ENCODE measurements around the gene INPP4A. TPM values are rescaled to one million over a fixed set of nuclear protein-coding genes. Genes with fewer than 3 reads are reported as not detected.

INPP4A gene
- total RNA-seq, 1 donor from 2014 or later = 19.9 TPM

- intact Hi-C loops (cut with DNase I) = loop anchor here (10.0 kb wide), 1 partner anchor 69 kb away; no protein-coding TSS in a partner anchor
- DNase-seq (ENCODE audit: low spot score) = no peak
These were observed 40.7 kb downstream of the INPP4A start for GRCh38 chr2:98485453-98485755.

DNA sequence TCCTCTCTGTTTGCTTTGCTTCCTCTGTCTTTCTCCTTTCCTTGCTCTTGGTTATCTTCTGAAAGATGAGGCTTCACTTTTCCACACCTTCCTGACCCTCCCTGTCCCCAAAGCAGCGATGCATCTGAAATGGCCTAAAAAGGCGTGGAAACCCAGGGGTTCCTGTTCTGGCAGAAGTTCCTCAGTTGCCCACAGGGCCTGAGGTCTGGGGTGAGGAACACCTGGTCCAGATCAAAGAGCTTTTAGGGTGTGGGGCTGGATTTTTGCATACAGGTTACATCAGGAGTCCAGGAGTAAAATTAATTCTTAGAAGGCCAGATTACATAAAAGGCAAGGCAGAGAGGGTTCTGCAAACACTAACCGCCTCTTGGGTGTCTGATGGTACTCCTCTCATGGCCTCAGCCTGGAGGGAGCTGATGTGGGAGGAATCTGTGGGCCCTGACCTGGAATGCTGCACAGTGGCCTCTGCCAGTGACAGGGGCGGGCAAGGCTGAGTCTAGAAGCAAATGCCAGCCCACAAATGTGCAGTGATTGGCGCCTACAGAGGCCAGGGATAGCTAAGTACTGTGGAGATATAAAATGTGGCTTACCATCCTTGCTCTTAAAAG, 41.8 kb downstream of the INPP4A start:
- DNase-seq (ENCODE audit: low spot score) = no peak
- intact Hi-C loops (cut with DNase I) = loop anchor here (10.0 kb wide), 1 partner anchor 68 kb away; no protein-coding TSS in a partner anchor

DNA sequence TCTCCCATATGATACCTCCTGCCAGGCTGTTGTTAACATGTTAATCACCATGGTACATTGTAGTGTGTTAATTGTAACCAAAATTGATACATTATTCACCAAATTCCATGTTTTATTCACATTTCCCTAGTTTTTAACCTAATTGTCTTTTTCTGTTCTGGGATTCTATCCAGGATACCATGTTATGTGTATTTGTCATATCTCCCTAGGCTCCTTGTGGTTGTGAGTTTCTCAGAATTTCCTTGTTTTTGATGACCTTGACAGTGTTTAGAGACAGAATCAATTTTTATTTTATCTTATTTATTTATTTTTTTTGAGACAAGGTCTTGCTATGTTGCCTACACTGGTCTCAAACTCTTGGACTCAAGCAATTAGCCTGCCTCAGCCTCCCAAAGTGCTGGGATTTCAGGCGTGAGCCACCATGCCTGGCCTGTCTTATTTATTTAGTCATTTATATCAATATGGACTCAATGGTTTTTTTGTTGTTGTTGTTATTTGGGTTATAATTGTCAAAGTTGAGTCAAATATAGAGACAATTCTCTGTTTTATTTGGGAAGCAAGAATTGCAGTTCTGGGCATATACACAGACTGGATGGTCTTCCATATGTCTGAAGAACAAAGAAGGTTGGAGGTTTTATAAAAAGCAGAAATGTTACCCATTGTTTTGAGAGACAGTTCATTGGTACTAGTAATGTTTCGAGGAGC, 42.6 kb downstream of the INPP4A start:
- intact Hi-C loops (cut with DNase I) = loop anchor here (10.0 kb wide), 1 partner anchor 68 kb away; no protein-coding TSS in a partner anchor
- no peak for DNase-seq (ENCODE audit: low spot score)

- DNase-seq (ENCODE audit: low spot score) = no peak
- intact Hi-C loops (cut with DNase I) = loop anchor here (10.0 kb wide), 1 partner anchor 67 kb away; no protein-coding TSS in a partner anchor
These were observed 43.1 kb downstream of the INPP4A start for GRCh38 chr2:98487806-98488189.

- intact Hi-C loops (cut with DNase I) = loop anchor here (10.0 kb wide), 1 partner anchor 67 kb away; no protein-coding TSS in a partner anchor
- DNase-seq (ENCODE audit: low spot score) = no peak
These were observed 43.6 kb downstream of the INPP4A start for GRCh38 chr2:98488252-98488651.

DNA sequence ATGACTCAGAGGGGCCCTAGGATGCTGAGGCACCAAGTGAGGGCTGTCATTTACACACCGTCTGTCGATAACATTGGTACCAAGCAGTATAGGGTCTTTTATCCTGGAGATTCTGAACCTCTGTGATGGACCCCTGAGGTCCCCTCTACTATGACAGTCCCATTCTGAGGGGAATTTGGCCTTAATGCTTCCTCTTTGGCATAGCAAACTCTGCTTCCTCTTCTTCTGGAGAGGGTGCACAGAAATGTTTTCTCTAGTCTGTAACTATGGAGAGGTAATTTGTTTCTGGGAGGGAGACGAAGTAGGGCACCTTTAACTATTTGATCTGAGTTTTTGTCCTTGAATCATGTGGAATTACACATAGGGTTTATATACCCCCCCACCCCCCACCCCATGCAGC, 44.8 kb downstream of the INPP4A start:
- intact Hi-C loops (cut with DNase I) = loop anchor here (10.0 kb wide), 1 partner anchor 65 kb away; no protein-coding TSS in a partner anchor
- DNase-seq (ENCODE audit: low spot score) = no peak

DNA sequence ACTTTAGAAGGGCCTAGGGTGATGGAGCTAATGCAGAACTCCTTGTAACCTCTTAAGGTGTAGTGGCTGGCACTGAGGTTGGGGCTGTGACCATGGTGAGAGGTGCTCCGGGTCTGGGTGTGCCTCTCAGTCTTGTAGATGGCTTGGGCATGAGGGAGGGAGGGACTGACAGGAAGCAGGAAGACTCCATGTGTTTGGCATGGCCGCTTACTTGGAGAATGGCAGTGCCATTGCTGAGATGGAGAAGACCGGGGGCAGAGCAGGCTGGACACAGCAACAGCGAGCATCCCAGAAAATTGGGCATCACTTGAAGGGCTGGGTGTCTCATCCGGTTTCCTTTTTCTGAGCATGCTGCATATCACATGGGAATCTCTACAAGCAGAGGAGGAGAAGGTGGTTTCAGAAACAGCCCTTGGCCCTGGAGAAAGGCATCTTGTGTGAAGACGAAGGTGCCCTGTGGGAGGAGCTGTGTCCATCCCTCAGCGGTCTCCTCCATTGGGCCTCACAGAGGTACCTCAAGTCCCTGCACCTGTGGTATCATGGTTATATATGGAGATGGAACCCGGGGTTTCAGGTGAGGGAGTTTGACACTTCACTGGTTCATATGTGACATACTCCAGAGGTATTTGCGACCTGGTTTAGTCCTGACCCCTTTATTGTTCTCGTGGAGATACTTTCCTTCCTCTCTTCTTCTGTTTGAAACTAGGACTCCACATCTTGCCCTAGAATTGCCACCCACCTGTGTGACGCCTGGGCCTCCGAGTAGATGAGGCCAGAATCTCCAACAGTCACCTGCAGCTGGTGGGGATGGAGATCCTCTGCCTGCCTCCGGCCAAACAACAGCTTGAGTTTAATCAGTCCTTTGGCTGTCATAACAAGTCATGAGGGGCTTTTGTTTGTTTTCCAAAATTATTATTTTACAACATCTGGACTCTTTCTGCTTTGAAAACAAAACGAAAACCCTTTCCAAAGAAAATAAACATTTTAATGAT, 45.6 kb downstream of the INPP4A start:
- no peak for DNase-seq (ENCODE audit: low spot score)
- intact Hi-C loops (cut with DNase I) = loop anchor here (10.0 kb wide), 1 partner anchor 65 kb away; no protein-coding TSS in a partner anchor

GRCh38 chr2:98492441-98492840, 47.8 kb downstream of the INPP4A start:
- no peak for DNase-seq (ENCODE audit: low spot score)
- intact Hi-C loops (cut with DNase I) = no loop called here

DNA sequence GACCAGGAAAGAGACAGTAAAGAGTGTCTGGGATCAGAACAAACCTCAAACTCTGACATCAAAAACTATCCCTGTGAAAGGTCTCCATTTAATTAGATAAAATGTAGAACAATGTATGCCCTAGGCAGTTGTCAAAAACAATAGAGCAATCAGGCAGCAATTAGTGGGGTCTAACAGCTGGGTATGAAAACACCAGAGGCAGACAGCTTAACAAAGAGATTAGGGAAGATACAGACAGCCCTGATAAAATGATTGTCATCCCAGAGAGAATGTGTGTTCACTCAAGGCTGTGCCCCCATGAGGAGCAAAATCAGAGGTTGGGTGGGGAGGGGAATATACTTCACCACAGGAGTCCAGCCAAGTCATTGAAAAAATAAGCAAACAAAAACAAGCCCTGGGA, 50.0 kb downstream of the INPP4A start:
- DNase-seq (ENCODE audit: low spot score) = no peak
- intact Hi-C loops (cut with DNase I) = no loop called here

- DNase-seq (ENCODE audit: low spot score) = no peak
- intact Hi-C loops (cut with DNase I) = no loop called here
These were observed 52.3 kb downstream of the INPP4A start for GRCh38 chr2:98496750-98497493.

- intact Hi-C loops (cut with DNase I) = no loop called here
- DNase-seq (ENCODE audit: low spot score) = peak; percentile 54
These were observed 54.2 kb downstream of the INPP4A start for GRCh38 chr2:98498703-98499440.

- no peak for DNase-seq (ENCODE audit: low spot score)
- intact Hi-C loops (cut with DNase I) = no loop called here
These were observed 55.9 kb downstream of the INPP4A start for GRCh38 chr2:98500561-98500960.

DNA sequence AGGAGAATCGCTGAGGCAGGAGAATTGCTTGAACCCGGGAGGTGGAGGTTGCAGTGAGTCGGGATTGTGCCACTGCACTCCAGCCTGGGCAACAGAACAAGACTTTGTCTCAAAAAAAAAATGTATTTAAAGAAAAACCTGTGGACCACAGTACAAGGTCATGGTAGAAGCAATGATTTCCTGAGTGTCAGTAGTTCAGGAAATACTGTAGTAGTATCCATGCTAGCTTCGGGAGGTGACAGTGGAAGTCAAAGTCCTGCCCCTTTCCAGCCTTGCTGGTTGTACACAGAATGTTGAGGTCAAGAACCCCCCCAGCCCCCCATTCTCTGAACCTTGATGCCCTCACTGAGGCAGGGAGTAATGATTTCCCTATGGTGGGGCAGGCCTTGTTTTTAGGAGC, 56.6 kb downstream of the INPP4A start:
- intact Hi-C loops (cut with DNase I) = no loop called here
- DNase-seq (ENCODE audit: low spot score) = no peak

GRCh38 chr2:98501876-98502275, 57.2 kb downstream of the INPP4A start:
- no peak for DNase-seq (ENCODE audit: low spot score)
- intact Hi-C loops (cut with DNase I) = no loop called here

DNA sequence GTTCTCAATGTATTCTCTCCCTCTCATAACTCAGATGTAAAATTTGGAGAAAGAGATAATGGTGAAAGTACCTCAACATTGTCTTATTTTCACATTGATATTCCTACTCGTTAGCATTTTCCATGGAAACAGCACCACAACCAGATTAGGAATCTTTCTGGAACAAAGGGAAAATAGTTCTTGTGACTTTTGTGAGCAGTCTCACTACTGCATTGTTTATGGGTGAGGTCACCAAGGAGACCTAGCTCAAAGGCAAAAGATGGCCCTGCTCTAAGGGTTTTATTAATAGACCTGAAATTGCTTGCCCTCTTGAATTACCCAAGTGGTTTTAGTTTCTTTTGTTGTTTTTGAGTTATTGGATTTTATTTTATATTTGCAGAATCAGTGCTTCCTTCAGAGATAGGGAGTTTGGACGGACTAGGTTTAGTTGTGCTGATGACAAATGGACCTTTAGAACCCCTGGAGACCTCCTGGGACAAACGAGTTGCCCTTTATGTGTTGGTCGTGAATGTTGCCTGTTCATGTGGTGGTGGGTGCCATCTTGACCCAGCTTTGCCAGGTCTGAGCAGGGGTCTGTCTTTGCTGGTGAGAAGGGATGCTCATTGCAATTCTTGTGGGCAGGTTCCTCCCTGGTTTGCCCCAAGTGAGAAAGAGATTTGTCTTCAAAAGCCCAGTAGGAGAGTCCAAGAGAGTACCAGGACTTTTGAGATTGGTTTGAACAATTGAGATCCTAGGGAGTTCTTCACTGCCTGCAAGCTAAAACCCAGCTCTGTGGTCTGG, 58.1 kb downstream of the INPP4A start:
- intact Hi-C loops (cut with DNase I) = no loop called here
- no peak for DNase-seq (ENCODE audit: low spot score)

DNA sequence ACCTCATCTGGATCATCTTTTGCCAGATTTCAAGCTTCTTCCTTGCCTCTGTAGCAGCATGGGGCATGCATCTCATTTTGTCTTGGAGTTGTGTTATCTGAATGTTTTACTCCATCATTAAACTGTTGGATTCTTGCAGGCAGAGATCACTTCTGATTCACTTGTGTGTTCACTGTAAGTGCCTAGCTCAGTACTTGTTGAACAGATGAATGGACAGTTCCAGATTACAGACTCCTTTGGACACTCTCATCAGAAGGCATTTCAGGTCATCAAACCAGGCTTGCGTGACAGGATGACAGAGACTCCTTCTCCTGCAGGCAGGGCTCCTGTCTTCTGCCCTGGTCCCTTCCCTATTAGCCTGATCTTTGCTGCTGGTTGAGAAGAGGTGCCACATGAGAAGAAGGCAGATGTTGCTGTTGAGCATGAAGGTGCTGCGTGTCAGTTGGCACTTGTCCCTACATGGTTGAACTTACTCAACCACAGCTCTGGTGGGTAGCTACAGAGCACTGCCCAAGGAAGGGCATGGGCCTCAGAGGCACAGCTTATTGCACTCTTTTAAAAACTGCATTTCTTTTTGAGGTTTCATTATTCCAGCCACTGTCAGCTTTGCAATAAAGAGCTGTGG, 58.9 kb downstream of the INPP4A start:
- intact Hi-C loops (cut with DNase I) = no loop called here
- DNase-seq (ENCODE audit: low spot score) = no peak

GRCh38 chr2:98504381-98505109, 59.9 kb downstream of the INPP4A start:
- intact Hi-C loops (cut with DNase I) = no loop called here

More at GRCh38 chr2:98504381-98505109, 59.9 kb downstream of the INPP4A start:
- no peak for DNase-seq (ENCODE audit: low spot score)
